ENCODE data around the gene TTC28. TPM values are rescaled to one million over a fixed set of nuclear protein-coding genes. Genes with fewer than 3 reads are reported as not detected.
A peak's percentile ranks its signal among the peaks of the same experiment; 100 is the strongest.

TTC28 gene
- total and polyA plus RNA-seq, 11 donors = 5.1 to 34.9 (median 21.8) TPM

- intact Hi-C loops (cut with DNase I) = no loop called here
- Histone ChIP-seq H3K27ac (peak overlapping the region in 3 of 12 donors; percentile 8 to 38 (median 36)), H3K36me3 (no peaks in the 10 kb centered on the region), H3K4me1 (peaks cover 0 to 80% (median 20%) of the 10 kb centered on the region in 12 donors), H3K4me3 (no peak overlapping the region), H3K9me3 (no peaks in the 10 kb centered on the region), H3K27me3 (no peaks in the 10 kb centered on the region)
- WGBS, 4 donors = 74 to 89% (median 86%) methylated on average over 3 of the region's 3 CpGs
- TF ChIP-seq POLR2A (IDR thresholded peaks at IDR 0.05) (no peak), CTCF (IDR thresholded peaks at IDR 0.05) (no peak)
- DNase-seq = no peak
- peak in 1 of 4 donors; percentile 12 for ATAC-seq
Measured at GRCh38 chr22:28143961-28144745, 535.5 kb downstream of the TTC28 start.

- ATAC-seq = no peak
Measured at GRCh38 chr22:28143241-28143865, 536.3 kb downstream of the TTC28 start.

GRCh38 chr22:28142361-28142961 is 537.2 kb downstream of the TTC28 start:
- WGBS, 4 donors = 69 to 83% (median 75%) methylated on average over 2 of the region's 2 CpGs
- peak overlapping the region in 1 of 12 donors; percentile 14 for H3K4me3 ChIP-seq
- TF ChIP-seq CTCF (IDR thresholded peaks at IDR 0.05) = no peak
- no peak for TF ChIP-seq POLR2A (IDR thresholded peaks at IDR 0.05)
- intact Hi-C loops (cut with DNase I) = no loop called here
- peak overlapping the region in 7 of 12 donors; percentile 7 to 63 (median 35) for H3K27ac ChIP-seq
- H3K9me3 ChIP-seq = peaks cover 0 to 3% (median under 1%) of the 10 kb centered on the region in 12 donors
- peak; percentile 43 to 78 (median 60) for ATAC-seq
- no peak for DNase-seq
- no peaks in the 10 kb centered on the region for H3K27me3 ChIP-seq
- H3K36me3 ChIP-seq = no peaks in the 10 kb centered on the region
- peaks cover 0 to 84% (median 20%) of the 10 kb centered on the region in 12 donors for H3K4me1 ChIP-seq

More at GRCh38 chr22:28143241-28143865, 536.3 kb downstream of the TTC28 start:
- WGBS, 4 donors = 84 to 94% (median 93%) methylated on average over 2 of the region's 2 CpGs
- Histone ChIP-seq H3K27ac (peak overlapping the region in 4 of 12 donors; percentile 12 to 63 (median 36)), H3K4me1 (peaks cover 0 to 86% (median 21%) of the 10 kb centered on the region in 12 donors), H3K4me3 (no peak overlapping the region), H3K27me3 (no peaks in the 10 kb centered on the region), H3K36me3 (no peaks in the 10 kb centered on the region), H3K9me3 (no peaks in the 10 kb centered on the region)
- TF ChIP-seq CTCF (IDR thresholded peaks at IDR 0.05) (no peak), POLR2A (IDR thresholded peaks at IDR 0.05) (no peak)
- no peak for DNase-seq
- intact Hi-C loops (cut with DNase I) = no loop called here

GRCh38 chr22:28141614-28142013 is 538.0 kb downstream of the TTC28 start:
- Histone ChIP-seq H3K4me3 (peak overlapping the region in 1 of 12 donors; percentile 14), H3K4me1 (peaks cover 0 to 75% (median 14%) of the 10 kb centered on the region in 12 donors), H3K9me3 (peaks cover 0 to 10% (median 5%) of the 10 kb centered on the region in 12 donors), H3K36me3 (no peaks in the 10 kb centered on the region), H3K27ac (peak overlapping the region in 5 of 12 donors; percentile 22 to 63 (median 35)), H3K27me3 (no peaks in the 10 kb centered on the region)
- DNase-seq (no peak), ATAC-seq (peak in 1 of 4 donors; percentile 44)
- WGBS, 4 donors = 66 to 73% (median 71%) methylated on average over 2 of the region's 2 CpGs
- intact Hi-C loops (cut with DNase I) = no loop called here
- TF ChIP-seq POLR2A (IDR thresholded peaks at IDR 0.05) (no peak), CTCF (IDR thresholded peaks at IDR 0.05) (no peak)

Data from heart left ventricle (tissue), 16 donors.